GM06990 (cell line): ENCODE measurements around the gene GARIN5A.

ENCODE experiments used
- DNase-seq: peaks from one replicate; pipeline ENCODE4 v3.0.0-alpha.2; 2011; ENCODE audit not compliant: insufficient read length; ENCODE audit errors: extremely low read depth
- H3K27me3 ChIP-seq: replicated peaks from 2 replicates; pipeline ENCODE4 v1.6.0; 2011; ENCODE audit warnings: low read length; ENCODE audit not compliant: control insufficient read depth, insufficient read depth
- H3K36me3 ChIP-seq: 2 replicates; pipeline ENCODE4 v1.5.1; 2011; ENCODE audit warnings: low read length; ENCODE audit not compliant: control insufficient read depth, insufficient read depth
- H3K4me3 ChIP-seq: replicated peaks from 2 replicates; pipeline ENCODE4 v1.5.1; 2011; ENCODE audit warnings: low read depth, mild to moderate bottlenecking, control low read depth, low read length
- CTCF ChIP-seq: IDR thresholded peaks from 2 replicates; pipeline ENCODE4 v1.5.1; 2011; ENCODE audit warnings: low read length, control low read depth, mild to moderate bottlenecking, inconsistent platforms; ENCODE audit not compliant: insufficient read depth, poor library complexity, severe bottlenecking

The GARIN5A gene

GRCh38 chr19:50466706-50467039 lies 10.0 kb downstream of the GARIN5A start:
- TF ChIP-seq CTCF: no peak
- H3K27me3 ChIP-seq: no peaks in the 10 kb centered on the region; the same call in 1 of the 2 replicates
- no peaks in the 10 kb centered on the region for H3K36me3 ChIP-seq
- no peak overlapping the region for H3K4me3 ChIP-seq
- no peak for DNase-seq

- TF ChIP-seq CTCF: no peak
- Histone ChIP-seq H3K27me3 (no peaks in the 10 kb centered on the region; the same call in 1 of the 2 replicates), H3K36me3 (no peaks in the 10 kb centered on the region), H3K4me3 (no peak overlapping the region)
- no peak for DNase-seq
These were observed 10.5 kb downstream of the GARIN5A start for GRCh38 chr19:50465986-50466705.

GRCh38 chr19:50465000-50465399 lies 11.6 kb downstream of the GARIN5A start:
- no peak overlapping the region for H3K4me3 ChIP-seq
- TF ChIP-seq CTCF: no peak
- H3K36me3 ChIP-seq: no peaks in the 10 kb centered on the region
- H3K27me3 ChIP-seq: no peaks in the 10 kb centered on the region; the same call in 1 of the 2 replicates
- no peak for DNase-seq

GRCh38 chr19:50464348-50464747 lies 12.3 kb downstream of the GARIN5A start:
- H3K27me3 ChIP-seq: no peaks in the 10 kb centered on the region; the same call in 1 of the 2 replicates
- TF ChIP-seq CTCF: no peak
- DNase-seq: no peak

GRCh38 chr19:50462970-50463369 lies 13.7 kb downstream of the GARIN5A start:
- no peak for DNase-seq
- Histone ChIP-seq H3K4me3 (no peak overlapping the region), H3K27me3 (no peaks in the 10 kb centered on the region), H3K36me3 (no peaks in the 10 kb centered on the region)
- no peak for TF ChIP-seq CTCF

More at GRCh38 chr19:50464348-50464747, 12.3 kb downstream of the GARIN5A start:
- Histone ChIP-seq H3K4me3 (no peak overlapping the region), H3K36me3 (no peaks in the 10 kb centered on the region)
